Measurements from ENCODE around the gene CEP112.

CEP112 gene

GRCh38 chr17:65633146-65633881, 558.6 kb downstream of the CEP112 start:
- H3K4me1 ChIP-seq (ENCODE audit: control insufficient read depth, insufficient read depth, low read length): no peaks in the 10 kb centered on the region
- H3K4me3 ChIP-seq (ENCODE audit: low read length): no peak overlapping the region
- H3K9me3 ChIP-seq (ENCODE audit: control insufficient read depth, low read length): no peaks in the 10 kb centered on the region
- H3K27me3 ChIP-seq (replicated peaks; ENCODE audit: control insufficient read depth, insufficient read depth, low read length): no peaks in the 10 kb centered on the region
- no peak for DNase-seq (ENCODE audit: low read depth)
- H3K9ac ChIP-seq (ENCODE audit: low read length): no peak overlapping the region
- no peaks in the 10 kb centered on the region for H3K36me3 ChIP-seq (ENCODE audit: control insufficient read depth, insufficient read depth, low read length, severe bottlenecking)

GRCh38 chr17:65630502-65630901, 561.4 kb downstream of the CEP112 start:
- H3K36me3 ChIP-seq (ENCODE audit: control insufficient read depth, insufficient read depth, low read length, severe bottlenecking): no peaks in the 10 kb centered on the region
- DNase-seq (ENCODE audit: low read depth): no peak
- no peak overlapping the region for H3K9ac ChIP-seq (ENCODE audit: low read length)
- no peaks in the 10 kb centered on the region for H3K9me3 ChIP-seq (ENCODE audit: control insufficient read depth, low read length)
- no peak overlapping the region for H3K4me3 ChIP-seq (ENCODE audit: low read length)
- no peaks in the 10 kb centered on the region for H3K27me3 ChIP-seq (replicated peaks; ENCODE audit: control insufficient read depth, insufficient read depth, low read length)
- peaks cover 3% of the 10 kb centered on the region for H3K4me1 ChIP-seq (ENCODE audit: control insufficient read depth, insufficient read depth, low read length)

GRCh38 chr17:65629234-65629690, 562.7 kb downstream of the CEP112 start:
- Histone ChIP-seq H3K27me3 (replicated peaks; ENCODE audit: control insufficient read depth, insufficient read depth, low read length) (no peaks in the 10 kb centered on the region), H3K4me3 (ENCODE audit: low read length) (no peak overlapping the region), H3K4me1 (ENCODE audit: control insufficient read depth, insufficient read depth, low read length) (peaks cover 3% of the 10 kb centered on the region), H3K9ac (ENCODE audit: low read length) (no peak overlapping the region), H3K9me3 (ENCODE audit: control insufficient read depth, low read length) (no peaks in the 10 kb centered on the region), H3K36me3 (ENCODE audit: control insufficient read depth, insufficient read depth, low read length, severe bottlenecking) (no peaks in the 10 kb centered on the region)
- DNase-seq (ENCODE audit: low read depth): no peak

GRCh38 chr17:65628644-65629036, 563.3 kb downstream of the CEP112 start:
- Histone ChIP-seq H3K27me3 (replicated peaks; ENCODE audit: control insufficient read depth, insufficient read depth, low read length) (no peaks in the 10 kb centered on the region), H3K36me3 (ENCODE audit: control insufficient read depth, insufficient read depth, low read length, severe bottlenecking) (no peaks in the 10 kb centered on the region), H3K4me3 (ENCODE audit: low read length) (no peak overlapping the region), H3K9me3 (ENCODE audit: control insufficient read depth, low read length) (no peaks in the 10 kb centered on the region), H3K9ac (ENCODE audit: low read length) (no peak overlapping the region), H3K4me1 (ENCODE audit: control insufficient read depth, insufficient read depth, low read length) (peaks cover 3% of the 10 kb centered on the region)
- DNase-seq (ENCODE audit: low read depth): no peak

- no peaks in the 10 kb centered on the region for H3K9me3 ChIP-seq (ENCODE audit: control insufficient read depth, low read length)
- peak; percentile 51 for DNase-seq (ENCODE audit: low read depth)
- no peak overlapping the region for H3K9ac ChIP-seq (ENCODE audit: low read length)
- H3K4me3 ChIP-seq (ENCODE audit: low read length): no peak overlapping the region
- H3K27me3 ChIP-seq (replicated peaks; ENCODE audit: control insufficient read depth, insufficient read depth, low read length): no peaks in the 10 kb centered on the region
- peaks cover 3% of the 10 kb centered on the region for H3K4me1 ChIP-seq (ENCODE audit: control insufficient read depth, insufficient read depth, low read length)
- H3K36me3 ChIP-seq (ENCODE audit: control insufficient read depth, insufficient read depth, low read length, severe bottlenecking): no peaks in the 10 kb centered on the region
These were observed 563.9 kb downstream of the CEP112 start for GRCh38 chr17:65627891-65628643.

- Histone ChIP-seq H3K27me3 (replicated peaks; ENCODE audit: control insufficient read depth, insufficient read depth, low read length) (no peaks in the 10 kb centered on the region), H3K4me3 (ENCODE audit: low read length) (no peak overlapping the region), H3K9ac (ENCODE audit: low read length) (no peak overlapping the region), H3K4me1 (ENCODE audit: control insufficient read depth, insufficient read depth, low read length) (peaks cover 3% of the 10 kb centered on the region), H3K9me3 (ENCODE audit: control insufficient read depth, low read length) (no peaks in the 10 kb centered on the region), H3K36me3 (ENCODE audit: control insufficient read depth, insufficient read depth, low read length, severe bottlenecking) (no peaks in the 10 kb centered on the region)
- no peak for DNase-seq (ENCODE audit: low read depth)
These were observed 564.8 kb downstream of the CEP112 start for GRCh38 chr17:65627108-65627507.

DNA sequence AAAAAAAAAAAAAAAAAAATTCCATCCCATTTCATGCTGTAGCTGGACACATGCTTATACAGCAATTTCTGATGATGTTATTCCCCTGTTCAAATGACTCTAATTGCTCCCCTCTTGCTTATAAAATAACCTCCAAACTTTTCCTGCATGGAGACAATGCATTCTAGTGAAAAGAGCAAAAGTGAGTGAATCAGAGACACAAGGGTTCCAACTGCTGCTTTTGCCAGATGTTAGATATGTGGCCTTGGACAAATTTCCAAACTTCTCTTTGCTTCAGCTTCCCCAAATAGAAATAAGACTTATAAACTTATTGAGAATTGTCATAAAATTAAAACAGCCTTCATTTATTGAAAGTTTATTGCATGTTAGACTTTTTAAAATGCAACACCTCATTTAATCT, 565.5 kb downstream of the CEP112 start:
- Histone ChIP-seq H3K36me3 (ENCODE audit: control insufficient read depth, insufficient read depth, low read length, severe bottlenecking) (no peaks in the 10 kb centered on the region), H3K9ac (ENCODE audit: low read length) (no peak overlapping the region), H3K4me1 (ENCODE audit: control insufficient read depth, insufficient read depth, low read length) (peaks cover 3% of the 10 kb centered on the region), H3K27me3 (replicated peaks; ENCODE audit: control insufficient read depth, insufficient read depth, low read length) (no peaks in the 10 kb centered on the region), H3K4me3 (ENCODE audit: low read length) (no peak overlapping the region), H3K9me3 (ENCODE audit: control insufficient read depth, low read length) (no peaks in the 10 kb centered on the region)
- no peak for DNase-seq (ENCODE audit: low read depth)

DNA sequence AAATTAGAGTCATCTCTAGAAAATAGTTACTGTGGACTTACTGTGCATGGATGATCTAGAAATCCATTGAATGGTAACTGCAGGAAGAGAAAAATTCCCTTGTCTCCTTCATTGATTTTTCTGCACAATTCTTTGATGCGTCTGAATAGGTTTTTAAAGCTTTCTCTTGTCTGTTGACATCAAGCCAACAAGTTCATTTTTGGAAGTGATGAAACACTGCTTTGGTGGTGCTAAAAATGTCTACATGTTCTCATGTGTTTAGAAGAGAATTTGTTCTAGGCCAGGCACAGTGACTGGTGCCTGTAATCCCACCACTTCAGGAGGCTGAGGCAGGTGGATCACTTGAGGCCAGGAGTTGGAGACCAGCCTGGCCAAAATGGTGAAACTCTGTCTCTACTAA, 573.4 kb downstream of the CEP112 start:
- H3K27me3 ChIP-seq (replicated peaks; ENCODE audit: control insufficient read depth, insufficient read depth, low read length): no peaks in the 10 kb centered on the region
- H3K9ac ChIP-seq (ENCODE audit: low read length): no peak overlapping the region
- peaks cover 4% of the 10 kb centered on the region for H3K4me1 ChIP-seq (ENCODE audit: control insufficient read depth, insufficient read depth, low read length)
- no peak for DNase-seq (ENCODE audit: low read depth)
- H3K36me3 ChIP-seq (ENCODE audit: control insufficient read depth, insufficient read depth, low read length, severe bottlenecking): no peaks in the 10 kb centered on the region
- no peaks in the 10 kb centered on the region for H3K9me3 ChIP-seq (ENCODE audit: control insufficient read depth, low read length)
- no peak overlapping the region for H3K4me3 ChIP-seq (ENCODE audit: low read length)

- Histone ChIP-seq H3K9me3 (ENCODE audit: control insufficient read depth, low read length) (no peaks in the 10 kb centered on the region), H3K4me3 (ENCODE audit: low read length) (no peak overlapping the region), H3K36me3 (ENCODE audit: control insufficient read depth, insufficient read depth, low read length, severe bottlenecking) (no peaks in the 10 kb centered on the region), H3K4me1 (ENCODE audit: control insufficient read depth, insufficient read depth, low read length) (peaks cover 4% of the 10 kb centered on the region), H3K9ac (ENCODE audit: low read length) (no peak overlapping the region), H3K27me3 (replicated peaks; ENCODE audit: control insufficient read depth, insufficient read depth, low read length) (no peaks in the 10 kb centered on the region)
- DNase-seq (ENCODE audit: low read depth): no peak
These were observed 574.4 kb downstream of the CEP112 start for GRCh38 chr17:65617496-65617895.

DNA sequence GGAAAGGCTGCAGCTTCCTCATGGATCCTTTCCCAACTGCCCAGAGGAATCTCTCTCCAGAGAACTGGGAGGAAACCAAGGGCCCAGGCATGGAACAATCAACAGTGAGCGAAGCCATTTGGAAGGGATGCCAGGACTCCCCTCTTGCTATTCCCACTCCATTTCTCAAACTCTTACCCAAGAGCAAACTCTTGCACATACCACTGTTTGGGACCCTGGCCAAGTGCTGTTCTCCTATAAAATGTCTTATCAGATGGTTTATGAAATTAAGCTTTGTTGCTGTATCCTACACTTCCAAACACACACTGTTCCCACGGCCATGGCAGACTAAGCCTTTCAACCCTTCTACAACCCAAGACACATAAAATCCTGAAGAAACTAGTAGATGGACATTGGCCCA, 582.2 kb downstream of the CEP112 start:
- Histone ChIP-seq H3K4me1 (ENCODE audit: control insufficient read depth, insufficient read depth, low read length) (peaks cover 11% of the 10 kb centered on the region), H3K4me3 (ENCODE audit: low read length) (no peak overlapping the region), H3K27me3 (replicated peaks; ENCODE audit: control insufficient read depth, insufficient read depth, low read length) (no peaks in the 10 kb centered on the region), H3K9ac (ENCODE audit: low read length) (no peak overlapping the region), H3K9me3 (ENCODE audit: control insufficient read depth, low read length) (no peaks in the 10 kb centered on the region), H3K36me3 (ENCODE audit: control insufficient read depth, insufficient read depth, low read length, severe bottlenecking) (no peaks in the 10 kb centered on the region)
- peak; percentile 43 for DNase-seq (ENCODE audit: low read depth)

DNA sequence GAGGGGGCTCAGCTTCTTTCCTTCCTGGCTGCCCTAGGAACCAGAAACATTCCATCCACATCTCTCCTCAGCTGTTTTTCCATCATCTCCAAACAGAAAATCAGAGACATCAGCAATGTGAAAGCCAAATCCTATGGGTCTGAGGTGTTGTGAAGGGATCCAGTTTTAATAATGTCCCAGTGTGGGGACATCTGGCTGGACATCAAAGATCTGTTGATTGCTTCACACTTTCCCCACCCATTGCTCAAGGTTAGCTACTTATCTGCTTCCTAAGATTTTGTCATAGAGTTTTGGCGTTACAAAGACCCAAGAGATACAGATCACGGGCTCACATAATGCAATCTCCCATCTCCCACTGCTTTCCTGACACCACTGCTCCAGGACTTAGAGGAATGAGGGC, 582.6 kb downstream of the CEP112 start:
- no peak for DNase-seq (ENCODE audit: low read depth)
- peaks cover 11% of the 10 kb centered on the region for H3K4me1 ChIP-seq (ENCODE audit: control insufficient read depth, insufficient read depth, low read length)
- H3K4me3 ChIP-seq (ENCODE audit: low read length): no peak overlapping the region
- H3K36me3 ChIP-seq (ENCODE audit: control insufficient read depth, insufficient read depth, low read length, severe bottlenecking): no peaks in the 10 kb centered on the region
- H3K27me3 ChIP-seq (replicated peaks; ENCODE audit: control insufficient read depth, insufficient read depth, low read length): no peaks in the 10 kb centered on the region
- no peak overlapping the region for H3K9ac ChIP-seq (ENCODE audit: low read length)
- H3K9me3 ChIP-seq (ENCODE audit: control insufficient read depth, low read length): no peaks in the 10 kb centered on the region

Measured in adipocyte (in vitro differentiated cells).